ENCODE results near the gene C20orf202. TPM values are rescaled to one million over a fixed set of nuclear protein-coding genes. Genes with fewer than 3 reads are reported as not detected.

C20orf202 gene
- total RNA-seq, 1 donor from 2014 or later = not detected

GRCh38 chr20:1178623-1179022 lies 24.6 kb upstream of the C20orf202 start:
- TF ChIP-seq CTCF (IDR thresholded peaks at IDR 0.05; ENCODE audit: insufficient read depth, low read length, poor library complexity, severe bottlenecking) = no peak
- Histone ChIP-seq H3K27me3 (ENCODE audit: control insufficient read depth, insufficient read depth, low read length) (peaks cover 13% of the 10 kb centered on the region), H3K4me3 (ENCODE audit: low read depth, low read length) (no peak overlapping the region), H3K36me3 (ENCODE audit: control insufficient read depth, insufficient read depth, low read length) (no peaks in the 10 kb centered on the region)
- DNase-seq (ENCODE audit: low read depth) = no peak

- no peak for TF ChIP-seq CTCF (IDR thresholded peaks at IDR 0.05; ENCODE audit: insufficient read depth, low read length, poor library complexity, severe bottlenecking)
Observed at GRCh38 chr20:1180949-1181348, 22.3 kb upstream of the C20orf202 start.

GRCh38 chr20:1182106-1182505 lies 21.1 kb upstream of the C20orf202 start:
- Histone ChIP-seq H3K27me3 (ENCODE audit: control insufficient read depth, insufficient read depth, low read length) (peaks cover 40% of the 10 kb centered on the region), H3K36me3 (ENCODE audit: control insufficient read depth, insufficient read depth, low read length) (no peaks in the 10 kb centered on the region), H3K4me3 (ENCODE audit: low read depth, low read length) (no peak overlapping the region)
- TF ChIP-seq CTCF (IDR thresholded peaks at IDR 0.05; ENCODE audit: insufficient read depth, low read length, poor library complexity, severe bottlenecking) = no peak
- no peak for DNase-seq (ENCODE audit: low read depth)

More at GRCh38 chr20:1180949-1181348, 22.3 kb upstream of the C20orf202 start:
- H3K27me3 ChIP-seq (ENCODE audit: control insufficient read depth, insufficient read depth, low read length) = peaks cover 32% of the 10 kb centered on the region
- H3K36me3 ChIP-seq (ENCODE audit: control insufficient read depth, insufficient read depth, low read length) = no peaks in the 10 kb centered on the region
- H3K4me3 ChIP-seq (ENCODE audit: low read depth, low read length) = no peak overlapping the region
- DNase-seq (ENCODE audit: low read depth) = no peak

GRCh38 chr20:1183153-1183552 lies 20.1 kb upstream of the C20orf202 start:
- TF ChIP-seq CTCF (IDR thresholded peaks at IDR 0.05; ENCODE audit: insufficient read depth, low read length, poor library complexity, severe bottlenecking) = no peak
- peaks cover 40% of the 10 kb centered on the region for H3K27me3 ChIP-seq (ENCODE audit: control insufficient read depth, insufficient read depth, low read length)
- H3K36me3 ChIP-seq (ENCODE audit: control insufficient read depth, insufficient read depth, low read length) = no peaks in the 10 kb centered on the region
- H3K4me3 ChIP-seq (ENCODE audit: low read depth, low read length) = no peak overlapping the region
- no peak for DNase-seq (ENCODE audit: low read depth)

- Histone ChIP-seq H3K27me3 (ENCODE audit: control insufficient read depth, insufficient read depth, low read length) (peaks cover 43% of the 10 kb centered on the region), H3K4me3 (ENCODE audit: low read depth, low read length) (no peak overlapping the region), H3K36me3 (ENCODE audit: control insufficient read depth, insufficient read depth, low read length) (no peaks in the 10 kb centered on the region)
- no peak for DNase-seq (ENCODE audit: low read depth)
- TF ChIP-seq CTCF (IDR thresholded peaks at IDR 0.05; ENCODE audit: insufficient read depth, low read length, poor library complexity, severe bottlenecking) = no peak
Observed at GRCh38 chr20:1184260-1184637, 19.0 kb upstream of the C20orf202 start.

- no peak for TF ChIP-seq CTCF (IDR thresholded peaks at IDR 0.05; ENCODE audit: insufficient read depth, low read length, poor library complexity, severe bottlenecking)
- no peak for DNase-seq (ENCODE audit: low read depth)
- Histone ChIP-seq H3K4me3 (ENCODE audit: low read depth, low read length) (peak within 1 kb of the TSS; percentile 29), H3K27me3 (ENCODE audit: control insufficient read depth, insufficient read depth, low read length) (peaks cover 43% of the 10 kb centered on the region), H3K36me3 (ENCODE audit: control insufficient read depth, insufficient read depth, low read length) (no peaks in the 10 kb centered on the region)
Observed at GRCh38 chr20:1184638-1185315, 18.5 kb upstream of the C20orf202 start, which contains the start of gene TMEM74B. Gene TMEM74B, minus strand, starts transcription at chr20:1184981. Its CDS starts 1,180 bp downstream, at chr20:1183801.

Data from kidney epithelial cell (primary cell).